SK-N-SH (cell line): ENCODE data around the gene MAD2L2.

ENCODE experiments used
- EP300 ChIP-seq, 2 experiments: IDR thresholded peaks; 2 replicates each; pipeline versions ENCODE4 v1.4.0 to v1.6.1; 2012; ENCODE audit warnings: borderline replicate concordance in 1 of 2, low read depth in 1 of 2, low read length in 1 of 2
- MEF2A ChIP-seq: IDR thresholded peaks from 2 replicates; pipeline ENCODE4 v1.4.0; 2012; ENCODE audit warnings: low read depth, borderline replicate concordance
- MXI1 ChIP-seq: IDR thresholded peaks from 2 replicates; pipeline ENCODE4 v1.6.1; 2012; ENCODE audit warnings: mild to moderate bottlenecking, low read depth, low read length, improper control_type of control experiment
- POLR2AphosphoS5 ChIP-seq: IDR thresholded peaks from 2 replicates; pipeline ENCODE4 v1.6.1; 2012; ENCODE audit warnings: low read depth, low read length

DNA sequence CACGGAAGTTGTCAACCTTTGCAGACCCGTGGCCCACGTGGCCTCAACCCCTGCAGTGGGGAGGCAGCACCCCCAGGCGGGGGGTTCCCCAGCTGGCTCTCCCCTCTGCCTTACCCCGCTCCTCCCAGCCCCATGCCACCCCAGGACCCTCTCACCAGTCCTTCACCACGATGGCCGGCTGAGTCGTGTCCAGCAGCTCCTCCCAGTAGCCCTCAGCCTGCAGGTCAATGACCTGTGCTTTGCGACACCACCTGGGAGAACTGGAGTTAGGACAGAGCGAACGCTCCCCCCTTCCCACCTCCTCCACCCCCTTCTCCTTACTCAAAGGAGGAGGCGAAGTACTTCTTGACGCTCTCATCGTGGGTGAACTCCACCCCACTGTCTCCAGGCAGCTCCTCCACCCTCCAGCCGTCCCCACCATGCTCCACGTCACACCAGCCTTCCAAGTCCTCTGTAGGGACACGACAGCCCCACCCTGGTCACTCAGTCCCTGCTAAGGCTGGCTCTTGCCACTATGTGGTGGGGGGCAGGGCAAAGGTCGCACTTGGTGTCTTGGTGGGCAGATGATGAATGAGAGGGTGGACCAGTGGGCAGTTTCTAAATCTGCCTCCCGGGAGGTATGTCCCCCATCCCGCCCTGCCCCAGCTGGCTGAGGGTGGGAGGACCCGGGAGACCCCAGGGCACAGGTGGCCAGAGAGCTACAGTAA lies 31.2 kb downstream of the MAD2L2 start:
- no peak for TF ChIP-seq EP300 (IDR thresholded peaks at IDR 0.05; ENCODE audit: borderline replicate concordance in 1 of 2, low read depth in 1 of 2, low read length in 1 of 2)
- TF ChIP-seq MEF2A: no peak
- no peak for TF ChIP-seq POLR2AphosphoS5
- TF ChIP-seq MXI1: no peak
